ENCODE results near the gene PRPF38A.

DNA sequence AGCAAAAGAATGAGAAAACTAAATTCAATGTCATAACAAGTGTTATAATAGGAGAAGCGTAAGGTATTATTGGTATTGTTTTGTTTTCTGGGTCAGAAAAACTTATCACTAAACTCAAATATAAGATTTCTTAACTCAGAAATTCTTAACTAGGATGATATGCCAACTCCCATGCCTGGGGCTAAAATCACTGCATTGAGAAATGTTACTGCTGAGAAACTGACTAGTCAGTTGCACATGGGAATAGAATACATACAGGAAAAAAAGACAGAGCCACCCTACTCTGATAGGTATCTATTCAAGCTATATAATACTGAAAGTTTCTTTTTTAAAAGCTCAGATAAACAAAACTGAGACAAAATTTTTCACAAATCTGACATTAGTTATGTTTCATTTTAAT, 56.3 kb downstream of the PRPF38A start:
- TF ChIP-seq, protein P1, sequence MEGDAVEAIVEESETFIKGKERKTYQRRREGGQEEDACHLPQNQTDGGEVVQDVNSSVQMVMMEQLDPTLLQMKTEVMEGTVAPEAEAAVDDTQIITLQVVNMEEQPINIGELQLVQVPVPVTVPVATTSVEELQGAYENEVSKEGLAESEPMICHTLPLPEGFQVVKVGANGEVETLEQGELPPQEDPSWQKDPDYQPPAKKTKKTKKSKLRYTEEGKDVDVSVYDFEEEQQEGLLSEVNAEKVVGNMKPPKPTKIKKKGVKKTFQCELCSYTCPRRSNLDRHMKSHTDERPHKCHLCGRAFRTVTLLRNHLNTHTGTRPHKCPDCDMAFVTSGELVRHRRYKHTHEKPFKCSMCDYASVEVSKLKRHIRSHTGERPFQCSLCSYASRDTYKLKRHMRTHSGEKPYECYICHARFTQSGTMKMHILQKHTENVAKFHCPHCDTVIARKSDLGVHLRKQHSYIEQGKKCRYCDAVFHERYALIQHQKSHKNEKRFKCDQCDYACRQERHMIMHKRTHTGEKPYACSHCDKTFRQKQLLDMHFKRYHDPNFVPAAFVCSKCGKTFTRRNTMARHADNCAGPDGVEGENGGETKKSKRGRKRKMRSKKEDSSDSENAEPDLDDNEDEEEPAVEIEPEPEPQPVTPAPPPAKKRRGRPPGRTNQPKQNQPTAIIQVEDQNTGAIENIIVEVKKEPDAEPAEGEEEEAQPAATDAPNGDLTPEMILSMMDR (IDR thresholded peaks at IDR 0.05; ENCODE audit: low read depth, low read length): no peak
- TF ChIP-seq POLR2A (IDR thresholded peaks at IDR 0.05; ENCODE audit: extremely low read depth, insufficient read length): no peak

Data from NB4 (cell line).